Stomach (tissue), 4 donors: ENCODE data around the gene COBL.

Experiments
- POLR2A ChIP-seq, 4 donors: fragments of 450-650 bp; IDR thresholded peaks; one replicate each; pipeline ENCODE4 v1.6.1; 2016; ENCODE audit warnings: antibody characterized with exemption in 4 of 4, control low read depth in 2 of 4, mild to moderate bottlenecking in 1 of 4, moderate library complexity in 1 of 4
- POLR2AphosphoS5 ChIP-seq, 3 donors: sonication (generic); formaldehyde crosslinking; IDR thresholded peaks; one replicate each; pipeline ENCODE4 v1.6.1; 2016; ENCODE audit warnings: antibody characterized with exemption in 3 of 3

DNA sequence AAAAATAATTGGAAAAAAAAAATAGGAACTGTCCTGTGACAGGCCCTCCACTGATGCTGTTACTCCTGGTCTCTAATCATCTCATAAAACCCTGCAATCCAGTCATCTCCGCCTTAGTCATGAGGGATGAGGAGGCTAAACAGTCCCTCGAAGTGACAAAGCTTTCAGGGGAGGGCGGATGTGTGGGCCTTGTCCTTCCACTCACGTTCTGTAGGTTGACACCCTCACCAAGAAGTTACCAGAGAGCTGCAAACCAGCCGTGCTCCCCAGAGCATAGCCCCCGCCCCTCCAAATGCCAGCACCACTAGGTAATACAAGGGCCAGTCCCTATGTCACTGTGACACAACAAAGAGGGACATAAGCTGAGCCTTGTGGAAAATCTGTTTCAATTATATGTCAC lies 11.9 kb downstream of the COBL start:
- TF ChIP-seq POLR2AphosphoS5 (IDR thresholded peaks at IDR 0.05) = no peak
- TF ChIP-seq POLR2A (IDR thresholded peaks at IDR 0.05) = no peak
